Measurements from ENCODE around the gene SLC2A6.

Gene SLC2A6

GRCh38 chr9:133471551-133472276 is 7.2 kb downstream of the SLC2A6 start:
- no peak for TF ChIP-seq Cebpa-rat (IDR thresholded peaks at IDR 0.05)
- Histone ChIP-seq H3K27me3 (no peaks in the 10 kb centered on the region), H3K4me1 (peaks cover 21% of the 10 kb centered on the region), H3K4me3 (no peak overlapping the region), H4K20me1 (peaks cover 28% of the 10 kb centered on the region), H3K9ac (no peak overlapping the region), H3K4me2 (no peak overlapping the region), H3K36me3 (peaks cover 86% of the 10 kb centered on the region), H3K27ac (no peak overlapping the region), H3K9me3 (no peaks in the 10 kb centered on the region)

DNA sequence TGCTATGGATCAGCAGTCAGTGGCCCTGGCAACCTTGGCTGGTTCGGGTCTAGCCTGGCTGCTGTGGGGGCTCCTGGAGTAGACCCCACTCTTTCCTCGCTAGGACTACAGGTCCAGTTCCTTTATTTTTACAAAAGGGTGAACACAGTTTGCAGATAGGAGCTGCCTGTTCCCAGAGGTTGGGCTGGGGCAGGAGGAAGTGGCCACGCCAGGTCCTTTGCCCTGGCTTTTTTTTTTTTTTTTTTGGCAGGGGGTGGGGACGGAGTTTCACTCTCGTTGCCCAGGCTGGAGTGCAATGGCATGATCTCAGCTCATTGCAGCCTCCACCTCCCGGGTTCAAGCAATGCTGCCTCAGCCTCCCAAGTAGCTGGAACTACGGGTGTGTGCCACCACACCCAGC is 7.9 kb downstream of the SLC2A6 start:
- H3K4me3 ChIP-seq = no peak overlapping the region
- H3K4me1 ChIP-seq = peaks cover 20% of the 10 kb centered on the region
- peaks cover 81% of the 10 kb centered on the region for H3K36me3 ChIP-seq
- no peaks in the 10 kb centered on the region for H3K27me3 ChIP-seq
- no peak for TF ChIP-seq Cebpa-rat (IDR thresholded peaks at IDR 0.05)
- no peak overlapping the region for H3K9ac ChIP-seq
- H3K27ac ChIP-seq = no peak overlapping the region
- peaks cover 28% of the 10 kb centered on the region for H4K20me1 ChIP-seq
- no peak overlapping the region for H3K4me2 ChIP-seq
- no peaks in the 10 kb centered on the region for H3K9me3 ChIP-seq

- peaks cover 20% of the 10 kb centered on the region for H3K4me1 ChIP-seq
- no peak overlapping the region for H3K4me3 ChIP-seq
- H3K27ac ChIP-seq = no peak overlapping the region
- peaks cover 77% of the 10 kb centered on the region for H3K36me3 ChIP-seq
- no peaks in the 10 kb centered on the region for H3K9me3 ChIP-seq
- H3K9ac ChIP-seq = no peak overlapping the region
- peaks cover 24% of the 10 kb centered on the region for H4K20me1 ChIP-seq
- no peak overlapping the region for H3K4me2 ChIP-seq
- H3K27me3 ChIP-seq = no peaks in the 10 kb centered on the region
- no peak for TF ChIP-seq Cebpa-rat (IDR thresholded peaks at IDR 0.05)
These were observed 8.4 kb downstream of the SLC2A6 start for GRCh38 chr9:133470427-133470924.

GRCh38 chr9:133468777-133469421 is 10.0 kb downstream of the SLC2A6 start:
- peaks cover 81% of the 10 kb centered on the region for H3K36me3 ChIP-seq
- H3K9ac ChIP-seq = no peak overlapping the region
- H3K27ac ChIP-seq = no peak overlapping the region
- no peak overlapping the region for H3K4me3 ChIP-seq
- no peaks in the 10 kb centered on the region for H3K9me3 ChIP-seq
- H4K20me1 ChIP-seq = peaks cover 30% of the 10 kb centered on the region
- peaks cover 16% of the 10 kb centered on the region for H3K4me1 ChIP-seq
- H3K27me3 ChIP-seq = no peaks in the 10 kb centered on the region
- no peak for TF ChIP-seq Cebpa-rat (IDR thresholded peaks at IDR 0.05)
- H3K4me2 ChIP-seq = no peak overlapping the region

GRCh38 chr9:133468374-133468773 is 10.5 kb downstream of the SLC2A6 start:
- H3K27ac ChIP-seq = no peak overlapping the region
- no peak overlapping the region for H3K9ac ChIP-seq
- H3K4me3 ChIP-seq = no peak overlapping the region
- no peak for TF ChIP-seq Cebpa-rat (IDR thresholded peaks at IDR 0.05)
- H3K4me1 ChIP-seq = peaks cover 17% of the 10 kb centered on the region
- peaks cover 32% of the 10 kb centered on the region for H4K20me1 ChIP-seq
- peaks cover 81% of the 10 kb centered on the region for H3K36me3 ChIP-seq
- no peaks in the 10 kb centered on the region for H3K9me3 ChIP-seq
- no peak overlapping the region for H3K4me2 ChIP-seq
- H3K27me3 ChIP-seq = no peaks in the 10 kb centered on the region

GRCh38 chr9:133467101-133467500 is 11.8 kb downstream of the SLC2A6 start:
- H4K20me1 ChIP-seq = peaks cover 45% of the 10 kb centered on the region
- no peaks in the 10 kb centered on the region for H3K9me3 ChIP-seq
- H3K27ac ChIP-seq = no peak overlapping the region
- H3K27me3 ChIP-seq = no peaks in the 10 kb centered on the region
- no peak overlapping the region for H3K4me2 ChIP-seq
- H3K4me3 ChIP-seq = no peak overlapping the region
- no peak for TF ChIP-seq Cebpa-rat (IDR thresholded peaks at IDR 0.05)
- H3K36me3 ChIP-seq = peaks cover 70% of the 10 kb centered on the region
- no peak overlapping the region for H3K9ac ChIP-seq
- H3K4me1 ChIP-seq = peaks cover 30% of the 10 kb centered on the region

DNA sequence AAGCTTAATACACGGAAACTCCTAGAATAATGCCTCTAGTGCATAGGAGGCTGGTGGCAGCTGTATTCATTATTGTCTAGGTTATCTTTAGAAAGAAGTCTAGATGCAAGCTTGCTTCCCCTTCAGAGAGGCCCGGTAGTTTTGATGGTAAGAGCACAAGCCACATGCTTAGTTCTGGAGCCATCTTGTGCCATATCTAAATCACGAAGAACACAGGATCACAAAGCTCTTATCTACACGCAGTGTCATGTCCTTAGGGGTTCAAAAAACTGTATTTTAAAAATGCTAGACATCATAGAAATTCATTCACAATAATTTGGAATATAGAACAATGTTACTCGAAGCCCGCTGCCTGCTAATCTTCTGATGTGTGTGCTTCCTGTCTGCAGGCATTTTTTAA is 12.9 kb downstream of the SLC2A6 start:
- Histone ChIP-seq H3K4me1 (peaks cover 41% of the 10 kb centered on the region), H4K20me1 (peaks cover 49% of the 10 kb centered on the region), H3K9me3 (no peaks in the 10 kb centered on the region), H3K9ac (no peak overlapping the region), H3K4me3 (no peak overlapping the region), H3K27me3 (no peaks in the 10 kb centered on the region), H3K36me3 (peaks cover 59% of the 10 kb centered on the region), H3K4me2 (no peak overlapping the region), H3K27ac (no peak overlapping the region)
- TF ChIP-seq Cebpa-rat (IDR thresholded peaks at IDR 0.05) = no peak

DNA sequence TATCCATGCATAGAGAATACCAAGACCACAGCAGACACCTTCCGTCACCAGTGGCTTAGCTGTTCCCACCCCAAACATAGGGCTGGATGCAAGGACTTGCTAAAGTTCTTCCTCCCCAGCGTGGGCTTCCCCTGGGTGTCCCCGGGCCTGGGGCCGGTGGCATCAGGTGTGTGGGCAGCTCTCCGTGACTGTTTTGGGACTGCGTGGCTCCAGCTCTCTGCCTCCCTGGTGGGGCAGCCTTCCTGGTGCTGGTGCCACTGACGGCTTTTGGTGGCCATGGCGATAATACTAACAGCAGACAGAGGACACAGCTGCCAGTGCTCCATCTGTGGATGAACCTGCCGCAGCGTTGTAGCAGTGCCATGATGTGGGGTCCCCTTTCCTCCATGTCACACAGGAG is 14.3 kb downstream of the SLC2A6 start:
- peak overlapping the region; percentile 1; the same call in 1 of the 2 replicates for H3K9ac ChIP-seq
- peak overlapping the region; percentile 6; the same call in 1 of the 2 replicates for H3K4me2 ChIP-seq
- peaks cover 46% of the 10 kb centered on the region for H3K36me3 ChIP-seq
- no peak for TF ChIP-seq Cebpa-rat (IDR thresholded peaks at IDR 0.05)
- H4K20me1 ChIP-seq = peaks cover 48% of the 10 kb centered on the region
- peaks cover 47% of the 10 kb centered on the region for H3K4me1 ChIP-seq
- no peaks in the 10 kb centered on the region for H3K27me3 ChIP-seq
- H3K9me3 ChIP-seq = no peaks in the 10 kb centered on the region
- no peak overlapping the region for H3K4me3 ChIP-seq
- no peak overlapping the region for H3K27ac ChIP-seq

GRCh38 chr9:133463864-133464615 is 14.9 kb downstream of the SLC2A6 start:
- H3K36me3 ChIP-seq = peaks cover 40% of the 10 kb centered on the region
- H3K4me1 ChIP-seq = peaks cover 52% of the 10 kb centered on the region
- no peak overlapping the region for H3K4me3 ChIP-seq
- peak overlapping the region; percentile 1; the same call in 1 of the 2 replicates for H3K9ac ChIP-seq
- H3K9me3 ChIP-seq = no peaks in the 10 kb centered on the region
- no peak overlapping the region for H3K27ac ChIP-seq
- no peak for TF ChIP-seq Cebpa-rat (IDR thresholded peaks at IDR 0.05)
- H4K20me1 ChIP-seq = peaks cover 48% of the 10 kb centered on the region
- peak overlapping the region; percentile 91; the same call in 1 of the 2 replicates for H3K4me2 ChIP-seq
- no peaks in the 10 kb centered on the region for H3K27me3 ChIP-seq
